Activated naive CD4-positive, alpha-beta T cell treated with anti-CD3 and anti-CD28 coated beads for 36 hours (primary cell): ENCODE measurements around the gene FBXO42. TPM values are rescaled to one million over a fixed set of nuclear protein-coding genes. Genes with fewer than 3 reads are reported as not detected.

ENCODE experiments used
- CTCF ChIA-PET: fragments of 350-600 bp; sonication (Branson Sonifier 250); formaldehyde crosslinking; loops from one replicate; lab custom pipeline; 2021; ENCODE audit warnings: antibody characterized with exemption; lab: Charles Lee
- DNase-seq: peaks from one replicate; pipeline ENCODE4 v3.0.0-alpha.2; 2020
- H3K27ac Mint-ChIP-seq: one replicate; pipeline ENCODE4 v1.8.0; 2021; ENCODE audit warnings: mild to moderate bottlenecking, mixed read lengths
- H3K27me3 Mint-ChIP-seq: one replicate; pipeline ENCODE4 v1.8.0; 2021; ENCODE audit warnings: low read depth, mixed read lengths
- H3K36me3 Mint-ChIP-seq: one replicate; pipeline ENCODE4 v1.8.0; 2021; ENCODE audit warnings: low read depth, mixed read lengths
- H3K4me1 Mint-ChIP-seq: one replicate; pipeline ENCODE4 v1.8.0; 2021; ENCODE audit warnings: low read depth, mixed read lengths
- H3K4me3 Mint-ChIP-seq: one replicate; pipeline ENCODE4 v1.8.0; 2021; ENCODE audit warnings: mild to moderate bottlenecking, moderate library complexity, mixed read lengths
- H3K9me3 Mint-ChIP-seq: one replicate; pipeline ENCODE4 v1.8.0; 2021; ENCODE audit warnings: mixed read lengths
- intact Hi-C: fragments of 100-400 bp; cut with micrococcal nuclease; formaldehyde crosslinking; loops from one replicate; pipeline ENCODE4 v1.15.1; 2023
- total RNA-seq, 2 experiments: library from RNA; stranded (reverse); gene quantifications; one replicate each; pipeline ENCODE4 v1.2.3, GENCODE V29; 2021

The FBXO42 gene
- total RNA-seq, result 10 to 100 TPM in 1 of 2 experiments, 1 to 10 TPM in 1; 7.5 to 10.2 TPM

- Mint-ChIP-seq H3K27ac (peak within 1 kb of the TSS; percentile 84), H3K36me3 (no peaks in the 10 kb centered on the region), H3K27me3 (no peaks in the 10 kb centered on the region), H3K4me1 (peaks cover 32% of the 10 kb centered on the region), H3K4me3 (peak within 1 kb of the TSS; percentile 78), H3K9me3 (no peaks in the 10 kb centered on the region)
- intact Hi-C loops, result loop anchor here (1.0 kb wide), 1 partner anchor 15 kb away; the partner anchor contains the start of gene SZRD1
- CTCF ChIA-PET, result interaction anchor here (0.5 to 5.5 kb wide), 6 partner anchors 12 to 279 kb away, joined by 3 to 49 read pairs (median 3); partner anchors contain the start of genes FAM131C and NECAP2
- peak; percentile 90 for DNase-seq
Observed at GRCh38 chr1:16351994-16352841, at the start of gene FBXO42. Gene FBXO42, minus strand, starts transcription at chr1:16352480. Its CDS starts 37,062 bp downstream, at chr1:16315418.

GRCh38 chr1:16398371-16398953 is 46.2 kb upstream of the FBXO42 start:
- Mint-ChIP-seq H3K27ac (peak overlapping the region; percentile 58), H3K27me3 (no peaks in the 10 kb centered on the region), H3K36me3 (peaks cover 19% of the 10 kb centered on the region), H3K9me3 (no peaks in the 10 kb centered on the region), H3K4me1 (peaks cover 8% of the 10 kb centered on the region), H3K4me3 (no peak overlapping the region)
- intact Hi-C loops, result no loop called here
- no peak for DNase-seq
- CTCF ChIA-PET, result no interaction called here

- intact Hi-C loops, result no loop called here
- peaks cover 16% of the 10 kb centered on the region for H3K4me1 Mint-ChIP-seq
- H3K4me3 Mint-ChIP-seq, result no peak overlapping the region
- no peaks in the 10 kb centered on the region for H3K9me3 Mint-ChIP-seq
- CTCF ChIA-PET, result no interaction called here
- peaks cover 22% of the 10 kb centered on the region for H3K36me3 Mint-ChIP-seq
- H3K27me3 Mint-ChIP-seq, result no peaks in the 10 kb centered on the region
- DNase-seq, result no peak
- H3K27ac Mint-ChIP-seq, result peak overlapping the region; percentile 75
Observed at GRCh38 chr1:16397120-16397519, 44.8 kb upstream of the FBXO42 start.

GRCh38 chr1:16396591-16396990 is 44.3 kb upstream of the FBXO42 start:
- Mint-ChIP-seq H3K4me1 (peaks cover 22% of the 10 kb centered on the region), H3K27ac (peak overlapping the region; percentile 75), H3K36me3 (peaks cover 22% of the 10 kb centered on the region), H3K4me3 (no peak overlapping the region), H3K27me3 (no peaks in the 10 kb centered on the region), H3K9me3 (no peaks in the 10 kb centered on the region)
- CTCF ChIA-PET, result interaction anchor here (0.6 kb wide), 1 partner anchor 34 kb away, joined by 3 read pairs; no protein-coding TSS in a partner anchor
- intact Hi-C loops, result no loop called here
- DNase-seq, result no peak

- H3K4me1 Mint-ChIP-seq, result peaks cover 38% of the 10 kb centered on the region
- no peak for DNase-seq
- no peak overlapping the region for H3K27ac Mint-ChIP-seq
- H3K27me3 Mint-ChIP-seq, result no peaks in the 10 kb centered on the region
- H3K36me3 Mint-ChIP-seq, result peaks cover 23% of the 10 kb centered on the region
- intact Hi-C loops, result no loop called here
- CTCF ChIA-PET, result no interaction called here
- H3K4me3 Mint-ChIP-seq, result no peak overlapping the region
- no peaks in the 10 kb centered on the region for H3K9me3 Mint-ChIP-seq
Observed at GRCh38 chr1:16394977-16395376, 42.7 kb upstream of the FBXO42 start.

- Mint-ChIP-seq H3K36me3 (peaks cover 22% of the 10 kb centered on the region), H3K4me3 (no peak overlapping the region), H3K4me1 (peaks cover 44% of the 10 kb centered on the region), H3K27me3 (no peaks in the 10 kb centered on the region), H3K9me3 (no peaks in the 10 kb centered on the region), H3K27ac (peak overlapping the region; percentile 30)
- CTCF ChIA-PET, result no interaction called here
- intact Hi-C loops, result no loop called here
- DNase-seq, result no peak
Observed at GRCh38 chr1:16393570-16394521, 41.6 kb upstream of the FBXO42 start.

- H3K4me1 Mint-ChIP-seq, result peaks cover 48% of the 10 kb centered on the region
- H3K27ac Mint-ChIP-seq, result peak overlapping the region; percentile 92
- H3K27me3 Mint-ChIP-seq, result no peaks in the 10 kb centered on the region
- CTCF ChIA-PET, result no interaction called here
- peaks cover 22% of the 10 kb centered on the region for H3K36me3 Mint-ChIP-seq
- no peaks in the 10 kb centered on the region for H3K9me3 Mint-ChIP-seq
- no peak overlapping the region for H3K4me3 Mint-ChIP-seq
- no peak for DNase-seq
- intact Hi-C loops, result no loop called here
Observed at GRCh38 chr1:16392740-16393569, 40.7 kb upstream of the FBXO42 start.

- peaks cover 59% of the 10 kb centered on the region for H3K4me1 Mint-ChIP-seq
- peak overlapping the region; percentile 92 for H3K27ac Mint-ChIP-seq
- intact Hi-C loops, result no loop called here
- H3K27me3 Mint-ChIP-seq, result no peaks in the 10 kb centered on the region
- H3K9me3 Mint-ChIP-seq, result no peaks in the 10 kb centered on the region
- peaks cover 17% of the 10 kb centered on the region for H3K36me3 Mint-ChIP-seq
- CTCF ChIA-PET, result interaction anchor here (0.6 kb wide), 1 partner anchor 26 kb away, joined by 4 read pairs; no protein-coding TSS in a partner anchor
- no peak overlapping the region for H3K4me3 Mint-ChIP-seq
- peak; percentile 20 for DNase-seq
Observed at GRCh38 chr1:16391411-16391810, 39.1 kb upstream of the FBXO42 start.

GRCh38 chr1:16387201-16388188 is 35.2 kb upstream of the FBXO42 start:
- no peak for DNase-seq
- no peaks in the 10 kb centered on the region for H3K9me3 Mint-ChIP-seq
- H3K36me3 Mint-ChIP-seq, result peaks cover 10% of the 10 kb centered on the region
- CTCF ChIA-PET, result interaction anchor here (0.5 to 1.0 kb wide), 4 partner anchors 24 to 303 kb away, joined by 3 to 4 read pairs (median 4); no protein-coding TSS in a partner anchor
- H3K4me1 Mint-ChIP-seq, result peaks cover 80% of the 10 kb centered on the region
- H3K4me3 Mint-ChIP-seq, result peak overlapping the region; percentile 53
- intact Hi-C loops, result loop anchor here (5.0 kb wide), 2 partner anchors 35 to 55 kb away; partner anchors contain the start of gene NECAP2
- H3K27ac Mint-ChIP-seq, result peak overlapping the region; percentile 75
- H3K27me3 Mint-ChIP-seq, result no peaks in the 10 kb centered on the region

- CTCF ChIA-PET, result interaction anchor here (0.6 to 1.0 kb wide), 2 partner anchors 23 to 36 kb away, joined by 3 to 4 read pairs; no protein-coding TSS in a partner anchor
- Mint-ChIP-seq H3K27me3 (no peaks in the 10 kb centered on the region), H3K9me3 (no peaks in the 10 kb centered on the region), H3K27ac (peak overlapping the region; percentile 62), H3K4me3 (peak overlapping the region; percentile 28), H3K36me3 (peaks cover 9% of the 10 kb centered on the region), H3K4me1 (peaks cover 74% of the 10 kb centered on the region)
- no peak for DNase-seq
- intact Hi-C loops, result loop anchor here (5.0 kb wide), 2 partner anchors 36 to 56 kb away; partner anchors contain the start of gene NECAP2
Observed at GRCh38 chr1:16386454-16387113, 34.3 kb upstream of the FBXO42 start.
